ENCODE data around the gene PGM1.

Gene PGM1

GRCh38 chr1:63701187-63701586 is 108.0 kb downstream of the PGM1 start:
- DNase-seq (ENCODE audit: low spot score) = peak; percentile 7

DNA sequence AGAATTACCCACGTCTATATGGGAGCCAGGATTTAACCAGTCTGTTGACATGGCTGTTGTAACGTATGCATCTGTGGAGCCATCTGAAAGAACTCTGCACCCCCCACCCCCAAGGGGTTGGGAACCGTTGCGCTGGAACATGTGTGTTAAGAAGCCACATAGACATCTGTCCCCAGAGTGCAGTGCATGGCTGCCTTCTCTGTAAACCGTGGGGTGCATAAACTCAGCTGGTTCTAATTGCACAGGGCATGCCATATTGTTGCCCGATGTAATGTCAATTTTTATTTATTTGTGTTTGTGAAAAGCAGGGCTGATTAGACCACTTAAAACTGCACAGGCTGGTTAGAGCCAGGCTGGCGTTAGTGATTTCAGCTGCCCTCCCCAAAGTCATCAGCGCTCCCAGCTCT is 110.5 kb downstream of the PGM1 start:
- no peak for DNase-seq (ENCODE audit: low spot score)

DNA sequence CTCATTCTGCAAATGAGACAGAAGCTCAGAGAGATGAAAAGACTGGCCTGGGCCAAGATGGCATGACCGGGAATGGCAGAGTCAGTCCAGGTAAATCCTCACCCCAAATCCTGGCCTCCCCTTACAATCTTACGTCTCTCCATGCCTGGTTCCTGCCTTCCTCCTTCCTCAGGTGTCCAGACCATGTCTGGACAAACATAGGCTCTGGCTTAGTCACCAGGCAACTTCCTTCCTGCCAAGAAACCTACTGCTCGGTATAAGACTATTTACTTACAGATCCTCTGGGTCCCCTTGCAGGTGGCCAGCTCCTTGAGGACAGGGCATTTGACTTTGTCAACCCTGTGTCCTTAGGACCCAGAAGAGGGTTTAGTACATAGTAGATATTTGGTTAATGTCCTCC is 111.2 kb downstream of the PGM1 start:
- peak; percentile 89 for DNase-seq (ENCODE audit: low spot score)

DNA sequence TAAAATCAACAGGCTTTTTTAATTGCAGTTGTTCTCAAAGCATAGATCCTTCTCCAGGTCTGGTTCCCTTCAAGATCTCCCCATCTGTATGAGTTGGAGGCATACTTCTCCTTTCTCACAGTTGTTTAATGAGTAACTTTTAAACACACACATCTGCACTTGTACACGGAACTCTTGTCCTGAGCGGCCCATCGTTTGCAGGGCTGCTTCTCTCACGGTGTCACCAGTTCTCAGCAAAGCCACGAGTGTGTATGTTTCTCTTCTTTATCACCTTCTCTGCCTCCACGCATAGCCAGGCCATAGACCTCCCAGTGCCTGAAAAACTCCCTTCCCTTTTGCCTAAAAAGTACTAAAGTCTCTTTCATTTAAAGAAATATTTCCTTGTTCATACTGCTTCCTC is 111.9 kb downstream of the PGM1 start:
- DNase-seq (ENCODE audit: low spot score) = peak; percentile 64

DNA sequence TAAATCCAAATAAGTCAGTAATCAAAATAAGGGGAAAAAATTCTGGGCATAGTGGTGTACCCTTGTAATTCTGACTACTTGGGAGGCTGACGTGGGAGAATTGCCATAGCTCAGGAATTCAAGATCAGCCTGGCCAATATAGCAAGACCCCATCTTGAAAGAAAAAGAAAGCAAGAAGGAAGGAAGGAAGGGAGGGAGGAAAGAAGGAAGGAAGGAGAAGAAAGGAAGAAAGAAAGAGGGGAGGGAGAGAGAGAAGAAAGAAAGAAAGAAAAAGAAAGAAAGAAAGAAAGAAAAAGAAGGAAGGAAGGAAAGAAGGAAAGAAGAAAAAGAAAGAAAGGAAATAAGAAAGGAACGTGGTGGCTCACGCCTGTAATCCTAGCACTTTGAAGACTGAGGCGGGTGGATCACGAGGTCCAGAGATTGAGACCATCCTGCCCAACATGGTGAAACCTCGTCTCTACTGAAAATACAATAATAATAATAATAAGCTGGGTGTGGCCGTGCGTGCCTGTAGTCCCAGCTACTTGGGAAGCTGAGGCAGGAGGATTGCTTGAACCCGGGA is 116.1 kb downstream of the PGM1 start:
- DNase-seq (ENCODE audit: low spot score) = no peak
